ENCODE measurements around the gene SAMD13.

Gene SAMD13

GRCh38 chr1:84376000-84376910 lies 74.7 kb downstream of the SAMD13 start:
- Mint-ChIP-seq H3K27me3 (ENCODE audit: low read depth, poor library complexity) (no peaks in the 10 kb centered on the region), H3K36me3 (ENCODE audit: low read depth) (no peaks in the 10 kb centered on the region), H3K9me3 (no peaks in the 10 kb centered on the region), H3K4me3 (no peak overlapping the region), H3K4me1 (peaks cover 14% of the 10 kb centered on the region), H3K27ac (no peak overlapping the region)
- no peak for DNase-seq
- TF ChIP-seq CTCF (IDR thresholded peaks at IDR 0.05): no peak

- H3K4me1 Mint-ChIP-seq: peaks cover 14% of the 10 kb centered on the region
- no peaks in the 10 kb centered on the region for H3K36me3 Mint-ChIP-seq (ENCODE audit: low read depth)
- DNase-seq: no peak
- no peaks in the 10 kb centered on the region for H3K9me3 Mint-ChIP-seq
- H3K27ac Mint-ChIP-seq: no peak overlapping the region
- H3K27me3 Mint-ChIP-seq (ENCODE audit: low read depth, poor library complexity): no peaks in the 10 kb centered on the region
- TF ChIP-seq CTCF (IDR thresholded peaks at IDR 0.05): no peak
- no peak overlapping the region for H3K4me3 Mint-ChIP-seq
These were observed 76.1 kb downstream of the SAMD13 start for GRCh38 chr1:84377480-84378095.

- TF ChIP-seq CTCF (IDR thresholded peaks at IDR 0.05): no peak
- Mint-ChIP-seq H3K36me3 (ENCODE audit: low read depth) (no peaks in the 10 kb centered on the region), H3K9me3 (no peaks in the 10 kb centered on the region), H3K4me1 (peaks cover 14% of the 10 kb centered on the region), H3K27ac (no peak overlapping the region), H3K4me3 (no peak overlapping the region), H3K27me3 (ENCODE audit: low read depth, poor library complexity) (no peaks in the 10 kb centered on the region)
- no peak for DNase-seq
These were observed 77.8 kb downstream of the SAMD13 start for GRCh38 chr1:84379138-84379916.

GRCh38 chr1:84379917-84380180 lies 78.3 kb downstream of the SAMD13 start:
- no peak overlapping the region for H3K27ac Mint-ChIP-seq
- TF ChIP-seq CTCF (IDR thresholded peaks at IDR 0.05): no peak
- peaks cover 14% of the 10 kb centered on the region for H3K4me1 Mint-ChIP-seq
- H3K36me3 Mint-ChIP-seq (ENCODE audit: low read depth): no peaks in the 10 kb centered on the region
- H3K4me3 Mint-ChIP-seq: no peak overlapping the region
- H3K27me3 Mint-ChIP-seq (ENCODE audit: low read depth, poor library complexity): no peaks in the 10 kb centered on the region
- no peak for DNase-seq
- H3K9me3 Mint-ChIP-seq: no peaks in the 10 kb centered on the region

- H3K4me3 Mint-ChIP-seq: no peak overlapping the region
- no peak overlapping the region for H3K27ac Mint-ChIP-seq
- no peaks in the 10 kb centered on the region for H3K9me3 Mint-ChIP-seq
These were observed 80.6 kb downstream of the SAMD13 start for GRCh38 chr1:84382127-84382526.

More at GRCh38 chr1:84382127-84382526, 80.6 kb downstream of the SAMD13 start:
- no peaks in the 10 kb centered on the region for H3K27me3 Mint-ChIP-seq (ENCODE audit: low read depth, poor library complexity)
- DNase-seq: no peak
- no peak for TF ChIP-seq CTCF (IDR thresholded peaks at IDR 0.05)
- no peaks in the 10 kb centered on the region for H3K36me3 Mint-ChIP-seq (ENCODE audit: low read depth)
- peaks cover 7% of the 10 kb centered on the region for H3K4me1 Mint-ChIP-seq

All from nephron progenitor cell (in vitro differentiated cells).